CD4-positive, alpha-beta T cell treated with Interleukin-2 at 100 ng/mL for 4 hours (primary cell): Measurements from ENCODE around the gene DRGX.

Experiments used
- DNase-seq: peaks from one replicate; pipeline ENCODE4 v3.0.0-alpha.2; 2020; ENCODE audit warnings: low spot score

The DRGX gene

GRCh38 chr10:49395741-49396665 lies at the start of gene DRGX:
TSS of gene DRGX (minus strand) at chr10:49396089. CDS start at chr10:49395440, 649 bp downstream.
- DNase-seq, result no peak

DNA sequence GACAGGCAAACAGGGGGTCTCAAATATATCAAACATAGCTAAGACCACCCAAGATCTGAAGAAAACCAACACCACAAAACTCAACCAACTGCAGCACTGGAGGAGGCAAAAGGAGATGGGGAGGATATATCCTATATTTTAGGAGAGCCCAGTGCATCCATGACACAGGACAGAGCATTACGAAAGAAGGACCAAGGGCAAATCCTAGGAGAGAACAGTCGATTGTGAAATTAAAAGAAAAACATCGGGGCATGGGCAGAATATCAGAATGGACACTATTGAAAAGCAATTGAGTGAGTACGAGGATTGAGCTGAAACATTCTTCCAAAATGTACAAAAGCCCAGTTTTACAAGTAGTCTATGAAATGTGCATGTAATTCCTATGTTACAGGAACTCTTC lies 48.5 kb upstream of the DRGX start:
- DNase-seq, result no peak

DNA sequence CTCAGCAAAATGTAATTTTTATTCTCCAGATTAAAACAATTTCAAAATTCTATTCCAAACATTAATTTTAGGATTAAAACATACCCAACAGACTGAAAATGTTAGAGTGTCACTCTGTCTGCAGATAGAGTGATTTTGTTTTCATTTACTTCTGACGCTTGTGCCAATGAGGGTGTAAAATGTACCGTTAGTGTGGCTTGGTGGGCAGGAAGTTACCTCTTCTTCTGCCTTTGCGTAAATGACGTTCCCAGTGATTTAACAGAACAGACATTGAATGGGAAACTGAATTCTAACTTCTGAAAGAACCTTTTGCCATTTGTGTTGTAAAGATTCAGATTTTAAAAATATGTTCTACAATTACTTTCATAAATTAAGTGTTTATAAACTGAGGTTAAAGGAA lies 47.0 kb upstream of the DRGX start:
- DNase-seq, result no peak

DNA sequence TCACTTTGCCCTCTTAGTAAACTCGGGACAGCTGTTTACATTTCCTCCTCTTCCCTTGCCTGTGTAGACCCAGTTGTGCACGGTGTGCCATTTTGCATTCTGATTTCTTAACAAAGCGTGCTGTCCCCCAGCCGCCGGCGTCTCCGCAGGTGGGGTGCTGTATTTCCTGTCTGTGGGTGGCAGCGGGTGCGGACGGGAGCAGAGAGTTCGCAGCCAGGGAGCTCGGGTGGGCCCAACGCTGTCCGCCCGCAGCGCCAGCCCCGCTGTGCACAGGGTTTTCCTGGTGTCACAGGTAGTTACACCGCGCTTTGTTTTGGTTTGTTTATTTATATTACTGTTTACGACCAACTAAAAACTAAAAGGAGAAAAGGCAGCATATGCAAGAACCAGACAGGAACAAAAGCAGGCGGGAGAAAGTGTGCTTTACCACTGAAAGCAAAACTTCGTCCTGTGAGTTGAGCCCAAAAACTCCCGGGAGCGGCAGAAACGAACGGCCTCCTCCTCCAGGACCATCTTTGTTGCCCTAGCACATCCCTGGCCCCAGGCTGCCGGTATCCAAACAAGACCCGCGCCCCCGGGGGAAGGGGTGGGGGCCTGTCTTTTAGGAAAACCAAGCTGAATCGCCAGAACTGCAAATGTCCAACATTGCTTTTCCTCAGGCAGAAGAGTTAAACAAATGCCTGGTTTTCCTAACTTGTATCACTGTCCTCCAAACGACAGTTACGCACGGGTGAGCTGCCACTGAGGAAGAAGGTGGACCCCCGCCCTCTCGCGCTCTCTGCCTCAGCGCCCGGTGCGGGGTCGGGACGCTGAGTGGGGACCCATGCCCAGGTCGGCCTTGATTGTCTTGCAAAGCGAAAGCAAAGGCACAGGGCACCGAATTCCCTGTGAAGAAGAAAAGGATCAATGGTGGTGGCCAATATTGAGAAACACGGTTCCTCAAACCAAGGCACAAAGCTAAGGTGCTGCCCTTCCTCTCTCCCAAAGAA lies 45.9 kb upstream of the DRGX start:
- no peak for DNase-seq

GRCh38 chr10:49435225-49435624 lies 39.3 kb upstream of the DRGX start:
- no peak for DNase-seq

DNA sequence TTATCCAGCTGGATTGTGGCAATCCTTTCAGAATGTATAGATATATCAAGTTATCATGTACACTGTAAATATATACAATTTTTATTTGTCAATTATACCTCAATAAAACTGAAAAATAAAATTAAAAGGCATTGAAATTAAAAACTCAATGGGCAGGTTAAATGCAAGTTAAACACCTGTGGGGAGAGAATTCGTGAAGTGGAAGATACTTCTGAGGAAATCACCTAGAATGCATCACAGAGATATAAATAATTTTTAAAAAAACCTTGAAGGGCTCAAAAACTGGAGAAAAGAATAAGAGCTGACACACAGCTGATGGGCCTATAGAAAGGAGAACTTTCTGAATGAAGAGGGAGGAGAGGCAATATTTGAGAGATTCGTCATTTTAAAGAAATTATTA lies 37.2 kb upstream of the DRGX start:
- DNase-seq, result no peak

DNA sequence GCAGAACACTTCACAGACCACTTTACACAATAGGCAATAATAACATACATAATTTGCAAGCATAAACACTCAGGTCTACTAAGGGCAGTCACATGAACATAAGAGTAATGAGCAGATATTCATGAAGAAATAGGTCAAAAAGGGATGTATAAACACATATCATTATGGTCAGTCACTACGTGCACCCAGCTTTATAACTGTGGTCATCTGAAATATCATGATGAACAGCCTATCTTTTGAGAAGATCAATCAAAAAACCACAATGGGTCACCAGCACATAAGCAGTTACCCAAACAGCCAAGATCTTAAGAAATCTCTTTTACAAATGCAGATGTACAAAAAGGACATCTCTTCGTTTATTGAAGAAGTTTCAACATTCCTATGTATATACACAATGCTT lies 35.5 kb upstream of the DRGX start:
- no peak for DNase-seq

DNA sequence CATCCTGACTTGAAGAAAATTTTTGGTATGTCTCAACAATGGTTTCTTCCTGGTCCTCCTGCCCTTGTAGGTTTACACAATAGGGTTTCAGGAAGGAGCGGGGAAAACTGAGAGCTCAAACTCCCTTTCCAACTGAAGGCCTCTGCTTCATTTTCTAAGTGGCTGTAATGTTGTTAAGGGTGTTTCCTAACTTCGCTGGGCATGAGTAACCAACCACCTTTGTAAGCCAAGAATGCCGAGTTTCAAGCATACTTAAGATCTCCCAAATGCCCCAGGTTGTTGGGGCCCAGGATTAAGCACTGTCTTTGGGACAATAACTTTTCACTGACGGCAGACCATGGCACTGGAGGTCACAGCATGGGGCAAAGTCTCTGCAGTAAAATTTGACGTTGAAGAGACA lies 33.6 kb upstream of the DRGX start:
- no peak for DNase-seq

- DNase-seq, result no peak
These were observed 30.8 kb upstream of the DRGX start for GRCh38 chr10:49426490-49427360.

- DNase-seq, result no peak
These were observed 23.1 kb upstream of the DRGX start for GRCh38 chr10:49419005-49419404.

- no peak for DNase-seq
These were observed 22.4 kb upstream of the DRGX start for GRCh38 chr10:49418328-49418727.

- DNase-seq, result no peak
These were observed 22.1 kb upstream of the DRGX start for GRCh38 chr10:49418053-49418326.

DNA sequence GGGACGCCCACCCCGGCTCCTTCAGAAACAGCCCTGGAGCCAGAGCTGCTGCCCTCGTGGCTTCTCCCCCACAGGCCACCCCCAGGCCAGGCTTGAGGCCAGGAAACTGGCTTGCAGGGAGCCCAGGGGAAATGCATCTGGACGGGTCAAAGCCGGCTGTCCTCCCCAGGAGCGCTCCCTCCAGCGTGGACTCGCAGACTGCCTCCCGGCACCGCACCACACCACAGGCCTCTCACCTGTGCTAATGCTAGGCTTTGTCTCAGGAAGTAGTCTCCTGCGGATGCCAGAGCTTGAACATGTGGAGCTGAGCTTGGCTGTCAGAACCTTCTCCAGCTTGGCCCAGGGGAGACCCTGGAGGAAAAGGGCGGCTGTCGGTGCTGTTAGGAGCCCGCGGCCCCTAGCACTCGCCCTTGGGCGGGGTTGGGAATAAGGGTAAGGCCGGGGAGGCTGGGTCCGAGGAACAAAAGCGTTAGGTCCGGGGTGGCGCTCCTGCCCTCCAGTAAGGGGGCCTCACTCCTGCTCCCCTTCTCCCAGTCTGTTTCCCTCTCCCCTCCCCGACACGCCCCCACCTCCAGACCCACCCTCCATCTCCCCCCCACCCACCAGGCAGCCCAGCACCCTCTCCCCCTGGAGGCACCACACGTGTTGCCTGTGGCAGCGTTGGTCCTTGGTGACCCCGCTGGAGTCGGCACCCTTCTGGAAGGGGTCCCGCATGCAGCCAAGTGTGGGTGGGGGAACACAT lies 21.6 kb upstream of the DRGX start:
- DNase-seq, result no peak

DNA sequence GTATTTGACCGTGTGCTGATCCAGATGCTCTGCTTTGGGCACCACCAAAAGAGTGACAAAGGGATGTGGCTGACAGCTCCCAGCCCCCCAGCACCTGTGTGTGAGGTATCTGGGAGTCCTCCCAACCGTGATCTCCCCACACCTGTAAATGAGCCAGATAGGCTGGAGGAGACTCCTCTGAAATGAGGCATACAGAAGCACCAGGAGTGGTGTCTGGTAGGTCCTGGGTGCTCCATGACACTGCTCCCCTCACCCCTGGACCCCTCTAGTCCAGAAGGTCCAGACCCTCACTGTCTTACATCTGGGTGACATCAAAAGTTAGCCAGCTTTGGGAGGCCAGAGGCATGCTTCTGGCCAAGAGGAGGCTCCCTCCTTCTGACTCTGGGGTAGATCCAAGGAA lies 20.0 kb upstream of the DRGX start:
- DNase-seq, result no peak

DNA sequence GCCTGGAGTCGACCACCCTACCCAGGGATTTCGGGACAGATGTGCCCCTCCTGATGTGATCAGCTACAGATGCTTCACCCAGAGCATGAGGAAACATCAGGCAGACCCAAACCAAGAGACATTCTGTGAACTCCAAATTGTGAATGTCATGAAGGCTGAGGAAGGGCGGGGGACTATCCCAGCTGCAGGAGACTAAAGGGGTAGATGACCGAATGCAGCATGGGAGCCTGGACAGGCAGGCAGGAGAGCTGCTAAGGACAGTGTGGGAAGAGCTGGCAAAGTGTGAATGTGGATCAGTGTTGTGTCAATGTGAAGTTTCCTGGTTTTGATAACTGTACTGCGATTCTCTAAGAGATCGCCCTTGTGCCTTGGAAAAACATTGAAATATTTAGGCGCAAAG lies 19.2 kb upstream of the DRGX start:
- DNase-seq, result no peak

- no peak for DNase-seq
These were observed 18.6 kb upstream of the DRGX start for GRCh38 chr10:49414496-49414895.

- DNase-seq, result no peak
These were observed 16.7 kb upstream of the DRGX start for GRCh38 chr10:49412571-49412970.

DNA sequence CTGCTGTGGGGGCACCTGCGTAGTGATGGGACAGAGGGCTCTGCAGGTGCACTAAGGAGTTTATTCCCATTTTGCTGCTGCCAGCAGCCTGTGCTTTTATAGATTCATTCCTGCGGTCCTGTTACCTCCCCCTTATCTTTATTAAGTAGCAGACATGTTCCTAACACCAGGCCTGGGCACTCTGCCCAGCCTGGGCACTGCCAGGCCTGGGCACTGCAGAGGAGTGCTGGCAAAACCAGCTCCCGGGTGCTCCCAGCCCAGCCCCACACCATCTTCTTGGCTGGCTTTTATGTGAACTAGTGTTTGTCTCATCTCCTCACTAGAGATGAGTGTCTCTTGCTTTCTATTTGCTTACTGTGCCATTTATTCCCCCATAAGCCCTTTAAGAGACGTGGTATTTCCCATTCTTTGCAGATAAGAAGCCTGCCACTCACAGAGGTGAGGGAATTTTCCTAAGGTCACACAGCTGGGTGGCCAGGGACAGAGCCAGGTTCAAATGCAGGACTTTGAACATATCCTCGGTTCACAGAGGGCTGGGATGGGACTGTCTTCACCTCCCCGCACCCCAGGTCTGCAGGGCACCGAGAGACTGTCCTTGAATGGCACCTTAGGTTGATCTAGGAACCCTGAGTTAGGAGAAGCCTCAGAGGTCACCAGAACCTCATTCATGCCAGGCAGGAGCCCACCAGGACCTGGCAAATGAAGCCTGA lies 14.6 kb upstream of the DRGX start:
- DNase-seq, result no peak

DNA sequence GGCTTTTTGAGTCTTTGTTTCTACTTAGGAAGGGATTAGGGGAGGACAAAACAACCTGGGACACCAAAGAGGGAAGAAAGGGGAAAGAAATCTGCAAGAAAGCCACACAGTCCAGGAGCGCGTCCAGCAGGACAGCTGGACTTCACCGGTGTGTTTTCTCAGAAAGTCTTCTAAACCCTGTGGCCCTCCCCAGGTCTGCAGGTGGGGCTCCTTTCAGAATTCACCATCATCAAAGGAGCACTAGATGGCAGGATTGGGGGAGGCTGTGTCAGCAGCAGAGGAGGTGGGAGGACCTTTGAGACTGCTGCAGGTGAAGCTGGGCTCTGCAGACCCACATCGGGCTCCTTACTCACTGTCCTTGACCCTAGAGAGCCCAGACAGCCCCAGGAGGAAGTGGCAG lies 13.9 kb upstream of the DRGX start:
- DNase-seq, result no peak

DNA sequence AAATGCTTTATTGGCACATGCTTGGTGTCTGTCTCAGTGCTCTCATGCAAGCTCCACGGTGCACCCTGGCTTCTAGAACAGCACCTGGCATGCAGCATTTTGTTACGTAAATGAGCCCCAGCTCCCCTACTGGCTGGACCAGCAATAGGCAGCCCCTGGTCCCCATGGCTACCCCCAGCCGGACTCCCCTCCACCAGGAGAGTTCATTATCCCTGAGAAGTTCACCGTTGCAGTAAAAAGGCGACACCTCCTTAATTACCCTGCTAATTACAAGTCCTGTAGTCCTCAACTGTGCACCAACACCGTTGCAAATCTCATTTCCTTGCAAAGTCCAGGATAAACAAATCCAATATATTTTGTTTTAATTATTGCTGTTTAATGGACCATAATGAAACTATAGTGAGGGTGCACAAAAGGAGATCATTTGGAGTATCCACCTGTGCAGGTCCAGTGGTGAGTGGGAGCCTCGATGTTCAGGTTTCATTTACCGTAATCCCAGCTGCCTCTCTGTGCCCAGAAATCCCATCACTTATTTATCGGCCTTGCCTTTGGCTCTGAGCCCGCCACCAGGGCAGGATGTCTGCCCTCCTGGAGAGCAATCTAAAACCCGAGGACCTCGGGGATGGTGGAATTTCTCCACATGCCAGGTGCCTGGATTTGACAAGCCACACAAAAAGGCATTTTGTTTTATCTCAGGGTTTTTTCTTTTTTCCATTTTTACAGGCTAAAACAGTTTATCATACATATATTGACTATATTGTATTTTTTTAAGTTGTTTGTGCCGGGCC lies 12.8 kb upstream of the DRGX start:
- DNase-seq, result no peak
